Measurements from ENCODE around the gene VMA21.

Gene VMA21, protein sequence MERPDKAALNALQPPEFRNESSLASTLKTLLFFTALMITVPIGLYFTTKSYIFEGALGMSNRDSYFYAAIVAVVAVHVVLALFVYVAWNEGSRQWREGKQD

DNA sequence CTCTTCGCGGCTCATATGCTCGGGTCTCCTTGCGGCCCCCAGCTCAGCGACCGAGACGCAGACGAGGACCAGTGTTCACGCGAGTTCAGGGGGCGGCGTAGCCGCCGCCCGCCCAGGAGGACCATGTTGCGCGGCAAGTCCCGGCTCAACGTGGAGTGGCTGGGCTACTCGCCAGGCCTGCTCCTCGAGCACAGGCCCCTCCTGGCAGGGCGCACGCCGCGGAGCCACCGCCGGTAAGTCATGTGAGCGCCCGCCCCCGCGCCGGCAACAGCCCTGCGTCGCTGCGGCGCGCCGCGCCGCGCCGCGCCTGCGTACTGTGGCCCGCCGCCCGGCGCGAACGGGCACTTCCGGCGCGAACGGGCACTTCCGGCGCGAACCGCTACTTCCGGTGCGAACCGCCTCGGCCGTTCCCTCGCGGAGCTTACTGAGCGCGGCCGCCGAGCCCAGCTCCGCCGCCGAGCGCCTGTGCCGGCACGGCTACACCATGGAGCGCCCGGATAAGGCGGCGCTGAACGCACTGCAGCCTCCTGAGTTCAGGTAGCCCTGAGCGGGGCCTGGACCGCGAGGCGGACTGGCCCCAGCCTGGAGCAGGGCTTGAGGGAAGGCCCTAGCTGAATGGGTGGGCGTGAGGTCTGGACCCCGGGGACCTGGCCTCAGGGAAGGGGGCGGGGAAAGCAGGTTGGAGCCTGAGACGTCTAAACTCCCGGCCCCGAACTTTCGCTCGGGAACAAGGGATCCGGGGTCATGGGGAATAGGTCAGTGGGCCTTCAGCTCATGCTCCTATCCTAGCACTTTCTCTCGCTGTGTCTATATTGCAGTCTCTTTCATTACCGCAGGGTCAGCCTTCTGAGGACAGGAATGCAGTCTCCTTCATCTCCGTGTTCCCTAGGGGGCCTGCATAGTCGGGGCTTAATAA is at the start of gene VMA21:
Gene VMA21, plus strand, starts transcription at position 382 of the 916 bp plus-strand sequence. Its CDS starts 103 bp downstream, at position 485.
- DNase-seq: peak; percentile 91

DNA sequence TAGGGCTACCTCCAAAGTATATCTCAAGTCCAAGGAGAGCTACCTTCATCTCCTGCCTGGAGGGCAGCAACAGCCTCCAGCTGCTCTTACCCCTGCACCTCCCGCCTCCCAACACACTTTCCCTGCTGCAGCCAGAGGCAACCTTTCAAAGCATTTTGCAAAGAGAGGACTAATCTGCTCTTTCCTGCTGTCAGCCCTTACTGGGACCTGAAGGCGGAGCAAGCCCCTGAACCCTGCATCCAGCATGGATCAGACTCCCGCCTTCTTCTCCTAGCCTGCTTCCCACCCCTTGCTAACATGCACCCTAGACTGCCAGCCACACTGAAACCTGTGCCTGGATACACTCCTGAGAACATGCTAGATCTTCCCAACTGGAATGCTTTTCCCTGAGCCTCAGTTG is 37.7 kb upstream of the VMA21 start:
- no peak for DNase-seq

DNA sequence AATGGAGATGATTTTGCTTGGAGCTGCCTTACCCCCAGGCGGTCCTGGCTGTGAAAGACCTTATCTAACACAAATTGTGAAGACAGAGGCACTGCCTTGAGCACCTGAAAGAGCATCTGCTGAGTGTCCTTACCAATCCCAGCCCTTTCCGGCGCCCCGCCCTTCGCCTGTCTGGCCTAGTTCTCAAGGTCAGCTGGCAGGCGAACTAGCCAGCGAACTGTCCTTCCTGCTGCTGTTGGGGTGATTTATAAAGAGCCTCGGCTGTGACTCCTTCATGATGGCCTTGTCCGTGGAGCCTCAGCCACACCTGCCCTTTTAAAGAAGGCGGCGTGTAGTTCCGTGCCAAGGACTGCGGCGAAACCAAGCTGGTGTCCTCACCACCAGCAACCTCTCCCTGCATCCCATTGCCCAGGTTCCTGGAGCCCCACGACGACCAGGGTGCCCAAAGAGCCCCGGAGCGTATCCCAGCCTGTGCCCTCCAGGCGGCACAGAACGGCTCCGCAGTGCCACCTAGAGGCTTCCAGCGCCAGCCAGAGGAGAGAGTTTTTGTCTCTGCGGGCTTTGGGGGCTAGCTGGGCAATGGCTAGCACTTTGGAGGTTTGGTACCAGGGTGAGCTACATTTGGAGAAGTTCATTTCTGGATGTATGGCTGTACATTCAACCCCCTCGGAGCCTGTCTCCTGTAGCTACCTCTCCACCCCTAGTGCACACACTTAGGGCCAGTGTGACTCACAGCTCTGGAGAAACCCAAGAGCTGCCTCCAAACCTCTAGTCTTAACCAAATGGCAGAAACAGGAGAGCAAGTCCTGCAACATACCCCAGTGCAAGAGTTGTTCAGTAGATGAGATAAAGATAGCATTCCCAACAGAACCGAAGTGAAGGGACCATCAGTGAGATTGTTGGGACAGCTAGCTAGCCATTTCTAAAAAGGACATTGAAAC is 36.8 kb upstream of the VMA21 start:
- DNase-seq: peak; percentile 45

DNA sequence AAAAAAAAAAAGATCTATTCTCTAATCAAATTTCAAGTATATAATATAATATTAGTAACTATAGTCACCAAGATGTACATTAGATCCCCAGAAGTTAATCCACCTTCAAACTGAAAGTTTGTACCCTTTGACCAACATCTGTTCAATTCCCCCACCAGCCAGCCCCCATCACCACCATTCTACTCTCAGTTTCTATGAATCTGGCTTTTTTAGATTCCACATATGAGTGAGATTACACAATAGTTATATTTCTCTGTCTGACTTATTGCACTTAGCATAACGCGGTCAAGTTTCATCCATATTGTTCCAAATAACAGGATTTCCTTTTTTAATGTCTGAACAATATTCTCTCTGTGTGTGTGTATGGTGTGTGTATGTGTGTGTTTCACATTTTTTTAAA is 33.7 kb upstream of the VMA21 start:
- DNase-seq: no peak

DNA sequence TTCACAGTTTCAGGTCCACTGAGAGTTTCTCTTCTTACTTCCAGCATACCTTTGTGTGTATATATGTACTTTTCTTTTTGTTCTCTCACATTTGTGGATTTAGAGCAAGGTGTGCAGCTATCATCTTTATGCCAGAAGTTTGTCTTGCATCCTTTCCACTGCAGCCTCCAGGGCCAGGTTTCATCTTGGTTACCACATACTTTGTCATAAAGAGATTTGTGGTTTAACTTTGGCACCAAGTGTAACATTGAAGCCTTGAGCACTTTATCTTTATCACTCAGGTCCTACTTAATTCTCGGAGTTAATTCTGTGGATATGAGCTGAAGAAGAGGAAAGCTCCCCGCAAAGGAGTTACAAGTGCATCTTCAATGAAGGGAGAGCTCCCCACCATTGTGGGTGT is 31.4 kb upstream of the VMA21 start:
- DNase-seq: no peak

DNA sequence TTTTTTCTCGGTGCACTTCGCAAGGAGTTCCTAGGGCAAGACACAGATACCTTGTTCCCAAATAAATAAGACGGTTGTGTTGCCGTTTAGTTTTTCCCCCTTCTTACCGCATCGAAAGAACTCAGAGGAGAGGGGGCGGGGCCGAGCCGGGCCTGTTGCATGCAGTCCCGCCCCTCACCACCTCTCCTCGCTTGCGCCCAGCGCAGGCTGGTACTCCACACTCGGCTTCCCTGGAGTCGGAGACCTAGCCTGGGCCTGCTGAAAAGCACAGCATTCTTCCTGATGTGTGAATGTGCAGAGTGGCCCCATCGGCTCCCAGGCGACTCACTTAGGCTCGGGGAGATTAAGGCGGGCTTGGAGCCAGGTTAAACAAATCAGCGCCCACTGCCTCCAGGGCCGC is 26.1 kb upstream of the VMA21 start:
- DNase-seq: peak; percentile 40

DNA sequence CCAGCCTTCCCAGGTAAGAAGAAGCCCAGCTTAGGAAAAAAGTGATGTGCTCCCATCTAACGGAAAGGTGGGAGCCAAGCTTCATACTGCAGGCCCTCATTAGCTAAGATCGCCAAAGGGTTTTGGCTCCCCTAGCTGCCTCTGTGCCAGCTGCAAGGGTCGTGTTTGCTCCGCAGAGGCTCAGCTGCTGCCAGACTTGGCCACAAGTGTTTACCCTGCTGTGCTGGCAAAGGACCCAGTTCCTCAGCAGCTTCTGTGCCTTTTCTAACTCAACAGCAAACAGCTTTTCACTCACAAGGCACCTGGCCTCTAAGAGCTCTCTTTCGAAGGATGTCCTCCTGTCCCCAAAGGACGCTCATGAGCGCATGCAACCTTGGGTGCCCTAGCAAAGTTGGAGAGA is 12.2 kb upstream of the VMA21 start:
- DNase-seq: peak; percentile 68

DNA sequence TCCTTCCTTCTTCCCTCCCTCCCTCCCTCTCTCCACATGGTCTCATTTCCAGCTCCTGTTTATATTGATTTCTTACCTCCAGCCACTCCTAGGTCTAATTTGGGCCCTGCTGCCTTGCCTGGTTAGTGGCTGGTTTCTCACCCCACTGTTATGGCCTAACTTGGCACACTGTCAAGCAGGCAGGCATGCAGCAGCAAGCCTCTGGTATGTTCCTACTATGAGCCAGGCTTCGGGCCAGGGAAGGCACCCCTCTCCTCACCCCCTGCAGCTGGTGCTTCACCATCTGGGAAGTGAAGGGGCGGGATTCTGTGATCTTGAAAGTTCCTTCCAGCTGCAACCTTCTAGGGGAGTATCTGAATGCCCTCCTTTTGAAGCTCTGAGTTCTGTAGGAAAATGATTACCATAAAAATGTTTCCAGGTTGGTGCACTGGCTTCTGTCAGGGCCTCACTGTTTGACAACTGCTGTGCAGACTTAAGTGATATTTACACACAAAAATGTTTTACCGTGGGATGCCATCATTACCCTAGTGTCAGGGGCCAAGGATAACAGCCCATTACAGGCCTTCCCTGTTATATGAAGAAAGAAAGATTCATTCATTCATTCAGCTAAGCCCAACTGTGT is 10.1 kb upstream of the VMA21 start:
- no peak for DNase-seq

DNA sequence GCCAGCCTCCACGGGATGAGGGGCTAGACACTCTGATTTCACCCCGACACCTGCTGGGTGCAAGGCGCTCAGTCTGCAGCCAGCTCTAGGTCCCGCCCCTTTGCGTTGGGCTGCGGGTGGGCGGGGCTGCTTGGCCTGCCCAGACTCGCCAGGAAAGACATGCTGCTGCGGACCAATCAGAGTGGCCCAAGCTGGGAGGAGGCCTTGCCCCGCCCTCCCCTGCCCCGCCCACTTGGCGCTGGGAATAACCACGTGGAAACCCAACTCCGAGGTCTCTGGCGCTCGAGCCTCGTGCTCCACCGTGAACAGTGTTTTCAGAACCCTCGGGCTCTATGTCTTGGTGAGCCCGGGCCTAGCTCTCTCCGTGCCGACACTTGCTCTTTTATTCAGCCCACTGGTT is 5.3 kb upstream of the VMA21 start:
- DNase-seq: peak; percentile 4

DNA sequence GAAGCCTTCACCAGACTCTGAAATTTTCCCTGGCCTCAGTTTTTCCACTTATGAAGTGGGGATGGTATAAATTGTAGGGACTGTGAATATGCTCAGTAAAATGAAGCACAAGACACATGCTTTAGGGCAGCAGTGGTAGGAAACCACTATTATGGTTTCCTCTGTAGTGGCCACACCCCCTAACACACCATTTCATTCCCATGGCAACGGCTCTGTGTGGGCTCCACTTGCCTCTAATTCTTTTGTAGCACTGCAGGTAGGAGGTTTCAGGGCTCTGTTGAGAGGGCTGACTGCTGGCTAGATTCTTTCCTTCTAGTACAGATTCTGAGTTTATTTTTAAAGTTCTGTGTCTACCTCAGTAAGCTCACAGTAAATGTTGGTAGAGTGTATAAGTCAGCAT is 3.5 kb upstream of the VMA21 start:
- peak; percentile 73 for DNase-seq

DNA sequence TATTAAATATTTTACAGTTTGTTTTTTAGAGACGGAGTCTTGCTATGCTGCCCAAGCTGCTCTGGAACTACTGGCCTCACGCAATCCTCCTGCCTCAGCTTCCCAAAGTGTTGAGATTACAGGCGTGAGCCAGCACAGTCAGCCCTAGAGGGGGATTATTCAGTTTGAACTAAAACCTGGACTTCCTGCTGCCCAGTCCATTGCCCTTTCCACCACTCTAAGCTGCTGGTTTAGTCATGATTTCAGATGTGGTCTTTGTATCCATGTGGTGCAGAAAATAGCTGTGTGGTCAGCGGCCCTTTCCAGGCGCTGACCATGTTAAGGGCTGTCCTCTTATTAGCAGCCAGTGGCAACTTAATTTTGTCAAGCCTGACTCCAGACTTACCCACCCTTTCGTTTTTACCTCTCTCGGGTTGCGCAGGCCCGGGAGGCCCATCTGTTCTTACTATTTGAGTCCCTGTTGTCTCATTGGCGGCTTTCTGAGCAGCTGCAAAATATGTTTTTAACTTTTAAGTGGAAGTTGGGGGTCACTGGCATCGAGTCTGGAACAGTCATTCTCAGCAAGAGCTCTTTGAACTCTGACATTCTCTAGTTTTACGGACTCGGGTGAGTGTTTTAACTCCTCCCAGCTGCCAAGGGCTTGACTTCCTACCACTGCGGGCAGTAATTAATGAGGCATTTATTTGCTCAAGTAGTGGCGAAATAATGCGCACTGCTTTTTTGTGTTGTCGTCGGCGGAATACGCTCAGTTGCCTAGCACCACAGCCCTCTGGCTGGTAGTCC is 773 bp upstream of the VMA21 start:
- DNase-seq: peak; percentile 91

DNA sequence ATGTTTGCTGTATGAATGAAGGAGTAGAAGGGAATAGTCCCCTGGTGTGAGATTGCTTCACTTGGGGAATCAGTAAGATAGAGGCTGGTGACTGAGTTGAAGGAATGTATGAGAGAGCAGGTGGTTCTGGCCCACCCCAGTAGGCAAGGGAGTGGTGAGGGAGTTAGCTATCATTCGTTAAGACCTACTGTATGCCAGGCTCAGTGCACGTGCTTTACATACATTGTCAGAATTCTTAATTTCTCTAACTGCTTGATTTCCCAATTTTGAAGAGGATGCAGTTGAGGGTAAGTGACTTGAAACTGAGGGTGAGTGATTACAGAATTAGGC is 700 bp downstream of the VMA21 start:
- DNase-seq: no peak

DNA sequence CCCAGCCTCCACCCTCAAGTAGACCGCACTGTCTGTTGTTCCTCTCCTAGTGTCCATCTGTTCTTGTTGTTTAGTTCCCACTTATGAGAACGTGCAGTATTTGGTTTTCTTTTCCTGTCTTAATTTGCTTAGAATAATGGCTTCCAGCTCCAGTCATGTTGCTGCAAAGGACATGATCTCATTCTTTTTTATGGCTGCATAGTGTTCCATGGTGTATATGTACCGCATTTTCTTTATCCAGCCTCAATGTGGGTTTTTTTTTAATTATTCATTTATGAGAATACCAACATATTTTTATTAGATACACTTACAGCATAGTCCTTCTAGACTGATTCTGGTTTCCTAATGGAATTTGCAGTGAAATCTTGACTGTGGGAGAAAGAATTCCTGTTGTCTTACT is 1.3 kb downstream of the VMA21 start:
- no peak for DNase-seq

DNA sequence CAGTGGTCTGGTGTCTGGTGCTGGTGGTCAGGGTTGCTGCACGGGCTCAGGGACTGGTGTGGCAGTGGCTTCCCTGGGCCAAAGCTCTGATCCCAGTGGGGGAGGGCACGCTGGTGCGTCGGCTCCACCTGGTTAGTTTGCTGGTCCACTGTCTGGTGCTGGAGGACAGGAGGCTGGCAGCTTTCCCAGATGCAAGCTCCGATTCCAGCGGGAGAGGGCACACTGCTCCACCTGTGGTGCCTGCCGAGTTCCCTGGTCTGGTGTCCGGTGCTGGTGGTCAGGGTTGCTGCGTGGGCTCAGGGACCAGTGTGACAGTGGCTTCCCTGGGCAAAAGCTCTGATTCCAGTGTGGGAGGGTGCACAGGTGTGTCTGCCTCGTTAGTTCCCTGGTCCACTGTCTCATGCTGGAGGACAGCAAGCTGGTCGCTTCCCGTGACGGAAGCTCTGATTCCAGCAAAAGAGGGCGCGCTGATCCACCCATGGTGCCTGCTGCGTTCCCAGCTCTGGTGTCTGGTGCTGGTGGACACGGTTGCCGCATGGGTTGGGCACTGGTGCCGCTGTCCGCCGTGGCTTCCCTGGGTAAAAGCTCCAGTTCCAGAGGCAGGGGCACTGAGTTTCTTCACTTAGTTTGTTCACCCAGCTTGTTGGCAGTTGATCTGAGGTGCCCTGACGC is 5.8 kb downstream of the VMA21 start:
- DNase-seq: peak; percentile 13

DNA sequence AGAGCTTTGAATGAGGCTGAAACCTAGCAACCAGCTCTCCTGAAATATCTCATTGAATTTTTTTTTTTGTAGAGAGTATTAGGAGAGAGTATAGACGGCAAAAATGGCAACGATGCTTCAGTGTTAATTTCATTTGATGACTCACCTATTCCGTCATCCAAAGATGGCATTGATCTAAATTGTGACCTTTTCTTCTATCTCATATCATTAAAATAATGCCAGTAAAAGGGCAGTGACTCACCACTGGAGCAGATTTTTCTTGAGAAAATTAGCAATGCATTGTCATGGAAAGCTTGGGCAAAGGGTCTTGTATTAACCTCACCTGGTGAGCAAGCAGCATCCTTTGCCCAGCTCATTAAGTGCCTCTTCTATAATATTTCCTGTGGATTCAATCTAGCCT is 19.6 kb downstream of the VMA21 start:
- DNase-seq: no peak

DNA sequence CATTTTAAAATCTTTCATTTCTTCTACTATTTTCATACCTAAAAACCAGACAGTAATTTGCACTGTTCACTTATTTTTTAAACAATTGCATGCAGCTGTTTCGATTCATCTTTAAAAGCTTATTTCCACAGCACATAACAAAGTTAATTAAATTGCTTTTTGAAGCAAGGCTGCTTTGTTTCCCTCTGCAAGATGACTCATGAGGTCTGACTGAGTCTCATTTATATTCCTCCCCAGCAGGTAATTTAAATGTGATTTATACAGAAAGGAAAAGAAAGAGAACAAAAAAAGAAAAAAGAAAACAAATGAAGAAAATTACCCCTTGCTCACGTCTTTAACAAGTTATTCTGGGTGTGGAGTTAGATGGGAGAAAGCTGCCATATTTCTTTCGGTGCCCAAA is 22.8 kb downstream of the VMA21 start:
- peak; percentile 41 for DNase-seq

DNA sequence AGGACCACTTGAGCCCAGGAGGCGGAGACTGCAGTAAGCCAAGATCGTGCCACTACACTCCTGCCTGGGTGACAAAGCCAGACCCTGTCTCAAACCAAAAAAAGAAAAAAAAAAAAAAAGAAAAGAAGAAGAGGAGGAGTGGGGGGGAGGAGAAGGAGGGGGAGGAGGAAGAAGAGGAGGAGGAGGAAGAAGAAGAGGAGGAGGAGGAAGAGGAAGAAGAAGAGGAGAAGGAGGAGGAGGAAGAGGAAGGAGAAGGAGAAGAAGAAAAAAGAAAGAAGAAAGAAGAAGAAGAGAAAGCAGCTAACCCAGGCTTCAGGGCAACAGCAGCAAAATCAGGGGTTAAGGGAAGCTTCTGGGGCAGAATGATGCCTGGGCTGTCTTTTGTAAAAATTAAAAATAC is 27.5 kb downstream of the VMA21 start:
- no peak for DNase-seq

DNA sequence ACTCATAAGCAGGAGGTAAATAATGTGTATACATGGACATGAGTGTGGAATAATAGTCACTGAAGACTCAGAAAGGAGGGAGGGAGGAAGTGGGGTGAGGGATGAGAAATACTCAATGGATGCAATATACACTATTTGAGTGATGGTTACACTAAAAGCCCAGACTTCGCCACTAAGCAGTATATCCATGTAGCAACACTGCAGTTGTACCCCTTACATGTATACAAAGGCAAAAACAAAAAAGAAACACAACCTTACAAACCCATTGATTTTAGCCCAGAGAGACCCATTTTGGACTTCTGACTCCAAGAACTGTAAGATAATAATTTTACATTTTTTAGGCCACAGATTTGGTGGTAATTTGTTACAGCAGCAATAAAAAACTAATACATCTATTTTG is 51.5 kb downstream of the VMA21 start:
- no peak for DNase-seq

DNA sequence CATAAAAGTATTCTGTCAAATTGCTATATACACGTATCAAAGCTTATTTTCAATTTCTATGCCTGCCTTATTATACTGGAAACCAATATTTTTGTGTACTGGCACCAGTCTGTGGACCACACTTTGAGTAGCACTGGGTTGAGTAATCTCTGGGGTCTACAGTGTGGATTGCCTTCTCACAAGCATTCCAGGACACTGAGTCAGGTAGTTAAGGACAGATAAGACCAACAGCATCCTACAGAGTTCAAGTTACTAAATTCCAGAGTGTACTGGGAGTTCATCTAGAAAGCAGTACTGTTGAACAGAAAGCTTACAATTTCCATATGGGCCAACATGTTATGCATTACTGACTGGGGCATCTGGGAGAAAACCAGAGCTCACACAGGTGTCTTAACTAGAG is 61.8 kb downstream of the VMA21 start:
- DNase-seq: no peak
